GM19025 (cell line): ENCODE results near the gene ZDHHC11B.
"Not testable (repeated sequence)": the region's sequence is repeated elsewhere in the genome, so short reads cannot be mapped to it uniquely, and the experiment has no call there.

ENCODE experiments used
- ATAC-seq: cut with Tn5 transposase; IDR thresholded peaks from one replicate; pipeline ENCODE4 v1.9.1; 2021; ENCODE audit warnings: mild to moderate bottlenecking, low read depth, moderate library complexity; ENCODE audit not compliant: unreplicated experiment

The ZDHHC11B gene

DNA sequence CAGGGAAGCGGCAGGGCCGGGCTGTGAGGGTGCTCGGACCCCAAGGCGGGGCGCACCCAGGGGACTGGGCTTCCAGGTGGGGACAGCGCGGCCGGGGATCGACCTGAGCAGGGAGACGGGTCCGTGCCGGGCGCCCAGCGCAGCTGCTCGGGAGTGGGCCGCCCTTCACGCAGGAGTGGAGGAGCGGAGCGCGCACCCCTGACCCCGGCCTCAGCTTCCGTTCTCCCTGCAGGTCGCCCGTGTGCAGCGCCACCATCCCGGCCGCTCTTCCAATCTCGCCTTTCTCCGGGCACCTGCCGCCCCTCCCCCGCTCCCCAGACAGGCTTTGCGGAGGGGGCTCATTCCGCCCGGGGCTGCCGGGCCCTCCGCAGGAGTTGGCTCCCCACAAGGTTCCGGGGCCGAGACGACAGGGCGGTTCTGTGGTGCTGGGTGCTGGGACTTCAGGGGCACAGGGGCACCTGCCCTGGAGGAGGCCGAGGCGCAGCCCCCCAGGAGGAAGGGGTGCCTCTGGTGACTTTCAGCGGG lies 714 bp upstream of the ZDHHC11B start:
- not testable (repeated sequence) for ATAC-seq

DNA sequence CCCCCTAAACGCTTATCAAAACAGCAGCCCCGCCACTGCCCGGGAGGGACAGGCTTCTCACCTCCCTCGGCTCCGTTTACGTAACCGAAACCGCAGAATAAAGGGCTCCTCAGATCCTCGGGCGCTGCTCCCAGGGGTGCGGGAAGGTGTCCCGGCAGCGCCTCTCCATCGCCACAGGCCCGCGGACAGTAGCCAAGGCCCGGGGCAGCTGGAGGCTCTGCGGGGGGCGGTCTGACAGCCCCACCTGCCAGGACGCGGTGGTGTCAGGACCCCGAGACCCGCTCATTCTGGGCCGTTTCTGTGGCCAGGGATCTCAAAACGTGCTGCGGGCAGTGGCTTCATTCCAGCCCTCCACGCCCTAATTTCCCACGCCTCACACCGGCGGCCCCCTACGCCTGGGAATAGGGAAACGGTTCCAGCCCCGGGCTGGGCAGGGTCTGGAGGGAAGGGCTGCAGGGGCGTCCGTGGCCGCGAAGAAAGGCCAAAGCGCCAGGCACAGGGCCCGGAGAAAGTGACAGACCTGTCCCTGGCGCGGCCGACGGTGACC lies 575 bp downstream of the ZDHHC11B start:
- not testable (repeated sequence) for ATAC-seq

DNA sequence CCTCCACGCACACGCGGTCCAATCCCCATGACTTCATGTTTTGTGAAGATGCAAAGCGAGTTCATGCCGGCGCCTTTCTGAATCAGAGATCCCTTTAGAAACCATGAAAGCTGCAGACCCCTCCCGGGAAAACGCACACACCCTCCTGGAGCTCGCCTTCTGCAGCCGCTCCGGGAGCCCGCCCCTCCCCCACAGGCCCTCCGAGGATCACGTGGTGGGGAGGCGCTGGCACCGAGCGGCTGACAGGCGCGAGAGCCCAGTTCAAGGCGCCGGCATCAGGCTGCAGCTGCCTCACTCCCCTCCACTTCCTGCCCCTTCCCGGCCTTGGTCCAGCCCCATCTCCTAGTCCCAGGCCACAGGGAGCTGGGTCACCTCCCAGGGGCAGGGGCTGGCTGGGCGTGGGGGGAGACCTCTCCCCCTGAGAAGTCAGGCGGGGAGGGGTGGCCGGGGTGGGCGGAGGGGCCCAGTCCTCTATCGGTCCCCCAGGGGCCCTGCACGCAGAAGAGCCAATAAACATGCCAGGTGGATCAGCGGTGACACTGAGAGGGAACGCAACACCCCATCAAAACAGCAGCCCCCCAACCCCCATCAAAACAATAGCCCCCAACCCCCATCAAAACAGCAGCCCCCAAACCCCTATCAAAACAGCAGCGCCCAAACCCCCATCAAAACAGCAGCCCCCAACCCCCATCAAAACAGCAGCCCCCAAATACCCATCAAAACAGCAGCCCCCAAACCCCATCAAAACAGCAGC lies 1.3 kb downstream of the ZDHHC11B start:
- ATAC-seq: not testable (repeated sequence)

DNA sequence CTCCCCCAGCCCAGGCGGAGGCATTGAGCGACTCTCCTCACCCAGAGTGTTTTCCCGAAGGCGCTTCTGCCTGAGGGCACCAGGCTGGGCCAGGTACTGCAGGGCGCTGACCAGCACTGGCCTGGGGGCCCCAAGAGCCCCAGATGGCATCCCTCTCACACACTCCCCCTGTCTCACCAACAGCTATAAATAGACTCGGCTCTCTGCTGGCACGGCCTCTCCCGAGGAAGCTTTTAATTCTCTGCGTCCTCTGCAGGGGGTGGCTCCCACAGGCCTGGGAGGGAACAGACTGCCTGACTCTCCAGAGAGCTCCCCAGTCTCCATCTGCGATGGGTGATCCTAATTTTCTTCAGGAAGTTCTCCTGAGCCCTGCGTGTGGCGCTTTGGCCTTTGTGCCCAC lies 2.2 kb downstream of the ZDHHC11B start:
- not testable (repeated sequence) for ATAC-seq

DNA sequence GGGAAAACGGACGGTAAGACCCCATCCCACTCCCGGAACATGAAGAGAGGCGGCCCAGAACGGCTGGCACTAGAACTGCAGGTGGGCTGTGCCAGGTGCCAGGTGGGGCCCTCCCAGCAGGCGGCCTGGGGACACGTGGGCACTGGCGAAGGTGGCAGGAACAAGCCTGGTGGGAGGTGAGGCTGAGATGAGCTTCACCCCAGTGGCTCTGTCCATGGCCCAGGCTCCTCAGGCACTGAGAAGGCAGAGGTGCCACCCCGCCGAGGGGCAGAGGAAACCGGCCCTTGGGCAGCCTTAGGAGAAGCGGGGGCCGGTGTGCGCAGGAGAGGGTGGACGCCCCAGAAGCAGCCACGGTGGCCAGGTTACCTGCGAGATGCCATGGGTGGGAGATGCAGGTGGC lies 4.0 kb downstream of the ZDHHC11B start:
- not testable (repeated sequence) for ATAC-seq

DNA sequence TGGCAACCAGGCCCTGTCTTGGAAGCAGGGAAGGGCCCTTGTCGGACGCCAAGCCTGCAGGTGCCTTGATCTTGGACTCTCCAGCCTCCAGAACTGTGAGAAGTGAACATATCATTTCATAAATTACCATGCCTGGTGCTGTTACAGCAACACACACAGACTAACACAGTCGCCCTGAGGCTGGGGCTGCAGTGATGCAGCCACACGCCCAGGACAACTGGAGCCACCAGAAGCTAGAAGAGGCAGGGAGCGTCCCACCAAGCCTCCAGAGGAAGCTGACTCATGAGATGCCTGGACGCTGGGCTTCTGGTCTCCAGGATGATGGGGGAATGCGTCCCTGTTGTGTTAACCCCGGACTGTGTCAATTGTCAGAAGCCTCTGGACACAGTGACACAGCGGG lies 5.6 kb downstream of the ZDHHC11B start:
- not testable (repeated sequence) for ATAC-seq

DNA sequence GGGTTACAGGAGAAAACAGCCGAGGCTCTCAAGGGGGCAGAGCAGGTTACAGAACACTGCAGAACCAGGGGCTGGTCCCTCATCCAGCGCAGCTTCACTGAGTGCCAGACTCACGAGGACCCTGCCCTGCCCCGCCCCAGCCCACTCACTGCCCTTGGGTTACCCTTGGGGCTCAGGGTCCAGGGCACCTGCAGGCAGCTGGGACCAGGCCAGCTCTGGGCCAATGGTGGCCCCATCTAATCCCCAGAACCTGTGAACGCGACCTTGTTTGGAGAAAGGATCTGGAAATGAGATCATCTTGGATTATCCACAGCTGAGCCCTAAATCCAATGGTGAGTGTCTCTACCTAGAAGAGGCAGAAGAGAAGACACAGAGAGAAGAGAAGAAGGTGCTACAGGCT lies 6.1 kb downstream of the ZDHHC11B start:
- ATAC-seq: not testable (repeated sequence)

DNA sequence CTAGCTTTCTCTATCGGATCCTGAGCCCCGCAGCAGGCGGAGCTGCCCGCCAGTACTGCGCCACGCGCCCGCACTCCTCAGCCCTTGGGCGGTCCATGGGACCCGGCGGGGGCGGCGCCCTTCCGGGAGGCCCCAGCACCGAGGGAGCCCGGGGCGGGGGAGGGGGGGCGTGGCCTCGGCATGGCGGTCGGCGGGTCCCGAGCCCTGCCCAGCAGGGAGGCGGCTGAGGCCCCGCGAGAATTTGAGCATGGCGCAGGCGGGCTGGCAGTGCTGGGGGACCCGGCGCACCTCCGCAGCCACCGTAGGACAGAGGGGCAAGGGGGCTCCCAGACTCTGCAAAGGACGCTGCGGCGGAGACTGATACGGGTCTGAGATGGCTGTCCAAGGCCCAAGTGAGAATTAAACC lies 6.8 kb downstream of the ZDHHC11B start:
- no peak for ATAC-seq

DNA sequence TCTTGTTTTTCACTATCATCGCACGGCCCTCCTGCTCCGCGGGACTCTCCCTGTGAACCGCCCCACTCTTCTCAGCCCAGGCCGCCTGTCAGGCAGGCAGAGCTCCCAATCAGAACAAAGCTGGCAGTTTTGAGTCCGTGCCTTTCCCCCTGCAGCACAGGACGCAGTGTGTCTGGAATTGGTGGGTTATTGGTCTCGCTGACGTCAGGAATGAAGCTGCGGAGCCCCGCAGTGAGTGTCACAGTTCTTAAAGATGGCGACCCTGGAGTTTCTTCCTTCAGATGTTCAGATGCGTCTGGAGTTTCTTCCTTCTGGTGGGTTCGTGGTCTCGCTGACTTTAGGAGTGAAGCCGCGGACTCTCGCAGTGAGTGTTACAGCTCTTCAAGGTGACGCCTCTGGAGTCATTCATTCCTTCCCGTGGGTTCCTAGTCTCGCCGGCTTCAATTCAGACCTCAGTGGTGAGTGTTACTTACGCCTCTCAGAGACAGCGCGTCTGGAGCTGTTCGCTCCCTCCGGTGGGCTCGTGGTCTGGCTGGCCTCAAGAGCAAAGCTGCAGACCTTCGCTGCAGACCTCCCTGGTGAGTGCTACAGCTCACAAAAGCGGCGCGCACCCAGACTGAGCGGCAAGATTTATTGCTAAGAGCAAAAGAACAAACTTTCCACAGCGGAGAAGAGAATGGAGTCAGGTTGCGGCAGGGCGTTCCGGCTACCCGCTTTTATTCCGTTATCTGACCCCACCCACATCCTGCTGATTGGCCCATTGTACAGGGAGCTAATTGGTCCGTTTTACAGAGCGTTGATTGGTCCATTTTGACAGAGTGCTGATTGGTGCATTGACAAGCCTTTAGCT lies 7.4 kb downstream of the ZDHHC11B start:
- no peak for ATAC-seq

DNA sequence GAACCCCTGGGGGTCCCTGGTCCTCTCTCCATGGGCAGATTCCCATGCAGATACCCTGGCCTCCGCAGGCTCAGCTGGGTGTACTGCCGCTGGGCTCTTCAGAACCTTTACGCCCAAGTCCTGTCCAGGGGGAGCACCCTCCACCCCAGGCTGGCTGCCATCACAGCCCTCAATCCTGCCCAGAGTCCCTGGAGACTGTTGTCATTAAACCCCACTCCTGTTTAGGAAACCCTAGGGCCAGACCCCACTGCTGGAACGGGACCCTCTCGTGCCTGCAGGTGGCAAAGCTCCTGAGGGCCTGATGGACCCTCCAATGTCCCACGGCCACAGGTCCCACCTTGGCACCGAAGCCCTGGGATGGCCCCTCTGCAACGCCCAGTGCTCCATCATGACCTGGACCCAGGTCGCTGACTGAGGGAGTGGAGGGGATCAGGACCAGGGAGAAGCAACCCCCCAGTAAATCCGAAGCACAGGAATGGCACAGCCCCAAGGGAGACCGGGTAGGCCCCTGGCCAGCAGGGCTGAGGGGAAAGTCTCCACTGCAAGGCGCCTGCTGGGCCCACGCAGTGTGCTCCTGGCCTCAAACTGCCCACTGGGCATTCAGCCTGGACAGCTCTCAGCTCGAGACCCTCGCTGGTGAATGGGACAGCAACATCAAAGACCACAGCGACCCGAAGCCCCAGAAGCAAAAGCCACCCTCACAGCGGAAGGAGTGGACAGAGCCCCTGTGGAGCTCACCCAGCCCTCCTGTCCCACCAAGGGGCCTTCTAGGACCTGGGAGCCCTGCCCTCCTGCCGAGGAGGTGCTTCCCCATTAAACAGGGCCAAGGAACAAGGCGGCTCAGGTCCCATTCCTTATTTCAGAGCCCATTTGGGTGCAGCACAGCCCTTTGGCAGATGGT lies 8.3 kb downstream of the ZDHHC11B start:
- no peak for ATAC-seq

DNA sequence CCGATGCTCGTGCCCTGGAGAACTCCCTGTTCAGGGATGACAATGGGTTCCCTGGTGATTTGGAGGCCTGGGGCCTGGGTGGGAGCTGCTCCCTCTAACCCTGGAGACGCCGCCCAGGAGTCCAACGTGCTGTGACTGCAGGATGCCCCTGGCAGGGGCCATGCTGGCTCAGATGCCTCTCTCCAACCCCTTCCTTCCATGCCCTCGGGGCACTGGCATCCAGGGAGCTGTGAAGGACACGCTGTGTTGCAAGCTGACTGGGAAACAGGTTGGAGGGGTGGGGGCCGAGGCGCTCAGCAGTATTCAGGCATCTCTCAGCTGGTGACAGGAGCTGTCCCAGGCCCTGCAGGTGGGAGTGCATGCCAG lies 9.0 kb downstream of the ZDHHC11B start:
- ATAC-seq: not testable (repeated sequence)

DNA sequence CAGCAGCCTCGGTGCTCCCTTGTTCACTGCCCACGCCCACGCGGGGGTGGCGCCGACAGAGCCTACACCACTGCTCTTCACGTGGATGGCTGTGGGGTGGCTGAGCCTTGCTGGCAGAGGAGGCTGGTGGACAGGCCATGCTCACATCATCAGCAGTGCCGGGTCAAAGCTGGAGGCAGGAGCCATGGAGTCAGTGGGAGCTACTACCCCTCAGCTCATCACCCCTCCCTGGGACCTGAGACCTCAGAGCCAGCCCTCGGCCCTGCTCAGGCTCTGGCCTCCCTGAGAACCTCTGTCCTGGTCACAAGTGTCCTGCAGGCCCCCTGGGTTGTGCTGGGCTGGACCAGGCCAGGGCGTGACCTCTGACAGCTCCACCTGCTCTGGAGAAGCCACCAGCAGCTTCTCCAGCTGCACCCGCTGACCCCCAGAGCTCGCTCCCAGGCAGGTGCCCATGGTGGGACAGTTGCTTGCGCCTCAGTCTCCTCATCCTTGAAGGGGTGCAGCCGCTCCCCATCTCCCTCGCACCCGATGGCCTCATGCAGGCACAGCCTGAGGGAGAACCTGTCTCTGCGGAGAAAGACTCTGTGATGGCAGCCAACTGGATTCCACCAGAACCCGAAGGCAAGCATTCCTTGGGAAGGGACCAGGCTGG lies 9.5 kb downstream of the ZDHHC11B start:
- not testable (repeated sequence) for ATAC-seq

DNA sequence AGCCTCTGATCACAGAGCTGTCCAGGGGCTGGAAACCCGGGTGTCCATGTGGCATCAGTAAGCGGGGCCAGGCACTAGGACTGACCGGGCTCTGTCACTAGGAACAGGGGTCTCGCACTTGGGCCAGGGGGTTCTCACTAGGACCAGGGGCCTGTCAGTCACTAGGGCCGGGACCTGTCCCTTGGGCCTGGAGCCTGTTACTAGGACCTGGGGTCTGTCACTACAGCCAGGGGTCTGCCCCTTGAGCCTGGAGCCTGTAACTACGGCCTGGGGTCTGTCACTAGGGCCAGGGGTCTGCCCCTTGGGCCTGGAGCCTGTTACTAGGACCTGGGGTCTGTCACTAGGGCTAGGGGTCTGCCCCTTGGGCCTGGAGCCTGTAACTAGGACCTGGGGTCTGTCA lies 10.2 kb downstream of the ZDHHC11B start:
- ATAC-seq: not testable (repeated sequence)

DNA sequence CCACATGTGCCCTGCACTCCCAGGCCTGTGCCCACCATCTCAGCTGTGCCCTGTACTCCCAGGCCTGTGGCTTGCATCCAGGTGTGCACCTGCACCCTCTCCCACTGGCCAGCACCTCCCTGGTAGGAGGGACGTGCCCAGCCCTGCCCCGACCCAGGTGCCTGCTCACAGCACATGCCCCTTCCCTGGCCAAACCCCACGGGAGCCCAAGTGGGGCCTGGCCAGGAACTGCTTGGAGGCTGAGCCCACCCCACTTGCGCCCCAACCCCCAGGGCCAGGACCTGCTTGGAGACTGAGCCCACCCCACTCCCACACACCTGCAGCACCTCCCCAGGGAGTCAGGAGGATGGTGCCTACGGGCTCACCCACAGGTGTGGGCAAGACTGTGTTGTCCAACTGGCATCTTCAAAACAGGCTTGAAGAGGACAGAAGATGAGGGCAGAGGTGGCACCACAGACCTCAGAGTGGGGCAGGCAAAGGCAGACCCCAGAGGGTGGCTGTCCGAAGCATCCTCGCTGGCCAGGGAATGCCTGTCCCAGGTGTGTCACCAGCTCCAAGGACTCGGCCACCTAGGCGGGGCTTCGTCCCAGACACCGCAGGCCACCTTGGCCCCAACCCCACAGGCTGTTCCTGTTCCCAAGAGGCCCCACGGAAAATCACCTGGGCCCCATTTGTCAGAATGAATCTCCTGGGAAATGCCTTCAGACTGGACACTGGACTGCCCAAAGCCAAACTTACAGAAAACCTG lies 10.8 kb downstream of the ZDHHC11B start:
- no peak for ATAC-seq

DNA sequence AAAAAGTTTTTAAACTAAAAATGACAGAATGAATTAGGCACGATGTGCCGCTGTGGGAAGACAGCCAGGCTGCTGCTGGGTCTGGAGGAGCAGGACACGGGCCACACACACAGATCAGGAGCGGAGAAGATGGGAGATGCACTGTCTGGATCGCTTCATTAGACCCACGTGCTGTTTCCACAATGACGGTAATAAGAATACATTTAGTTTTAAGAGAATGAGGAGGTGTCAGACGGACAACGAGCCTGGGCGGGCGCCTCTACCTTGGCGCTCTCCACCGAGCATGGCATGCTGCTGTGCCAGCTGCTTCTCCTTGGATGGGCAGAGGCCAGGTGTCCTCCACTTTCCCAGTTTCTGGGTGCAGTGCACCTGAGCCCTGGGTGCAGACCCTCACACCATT lies 11.6 kb downstream of the ZDHHC11B start:
- ATAC-seq: not testable (repeated sequence)

DNA sequence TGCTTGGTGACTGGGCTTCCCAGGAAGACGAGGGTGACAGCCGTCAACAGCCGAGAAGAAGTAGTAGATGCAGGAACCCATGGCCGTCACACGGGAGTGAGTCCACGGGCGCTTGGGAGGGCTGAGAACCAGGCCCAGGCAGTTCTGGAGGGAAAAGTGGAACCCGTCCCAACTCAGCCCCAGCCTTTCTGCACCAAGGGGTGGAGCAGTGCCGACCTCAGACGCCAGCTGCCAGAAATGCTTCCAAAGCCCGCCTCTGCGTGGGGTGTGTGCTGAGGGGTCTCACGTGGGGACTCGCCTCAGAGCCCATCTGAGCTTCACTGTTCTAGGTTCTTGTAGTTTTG lies 12.0 kb downstream of the ZDHHC11B start:
- not testable (repeated sequence) for ATAC-seq

DNA sequence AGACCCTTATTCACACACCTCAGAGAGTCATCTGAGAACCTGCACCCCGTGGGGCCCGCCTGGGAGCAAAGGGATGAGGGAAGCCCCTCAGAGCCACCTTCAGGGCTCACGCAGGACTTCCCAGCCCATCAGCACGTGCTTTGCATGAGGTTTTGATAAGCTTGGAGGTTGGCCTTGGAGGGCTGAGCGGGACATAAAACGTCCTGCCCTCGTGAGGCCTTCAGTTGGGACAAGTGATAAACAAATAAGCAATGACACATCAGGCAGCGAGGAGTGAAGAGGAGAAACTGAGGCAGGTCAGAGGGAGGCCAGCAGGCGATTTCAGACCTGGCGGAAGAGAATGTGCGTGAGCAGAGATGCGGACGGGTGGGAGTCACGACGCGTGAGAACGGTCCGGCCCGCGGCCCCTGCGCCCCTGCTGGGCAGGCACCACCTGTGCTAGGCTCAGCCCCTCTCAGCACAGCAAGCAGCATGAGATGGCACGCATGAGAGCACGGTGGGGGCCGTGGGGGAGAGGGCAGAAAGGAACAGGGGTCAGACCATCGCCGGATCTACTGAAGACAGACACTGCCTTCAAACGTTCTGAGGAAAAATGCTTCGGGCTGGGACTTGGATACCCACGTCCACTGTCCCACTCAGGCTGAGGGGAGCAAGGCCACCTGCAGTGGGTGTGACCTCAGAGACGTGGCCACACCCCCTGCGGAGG lies 12.5 kb downstream of the ZDHHC11B start:
- ATAC-seq: not testable (repeated sequence)

DNA sequence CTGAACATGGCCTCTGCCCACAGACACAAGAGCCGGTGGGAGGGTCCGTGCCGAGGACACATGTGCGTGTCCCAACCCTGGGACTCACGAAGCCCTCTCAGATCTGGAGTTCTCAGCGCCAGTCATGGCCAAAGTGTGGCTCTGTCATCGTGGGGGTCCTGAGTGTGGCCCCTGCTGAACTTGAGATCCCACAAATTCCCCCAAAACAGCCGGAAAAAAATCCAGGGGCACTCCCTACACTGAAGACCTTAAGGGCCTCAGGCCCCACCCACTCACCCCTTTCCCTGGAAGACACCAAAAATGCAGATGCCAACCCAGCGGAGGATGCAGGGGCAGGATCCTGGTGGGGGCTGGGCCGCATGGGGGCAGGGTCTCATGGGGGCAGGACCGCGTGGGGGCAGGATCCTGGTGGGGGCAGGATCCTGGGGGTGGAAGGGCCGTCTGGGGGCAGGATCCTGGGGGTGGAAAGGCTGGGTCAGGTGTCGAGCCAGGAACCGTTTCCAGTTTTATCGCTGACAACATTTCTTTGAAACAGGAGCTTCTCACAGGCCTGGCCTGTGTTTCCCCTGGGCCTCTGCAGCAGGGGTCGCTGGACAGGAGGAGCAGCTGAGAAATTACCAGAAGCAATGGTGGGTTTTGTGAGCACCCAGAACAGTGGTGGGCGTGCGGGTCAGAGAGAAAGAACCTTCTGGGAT lies 13.3 kb downstream of the ZDHHC11B start:
- not testable (repeated sequence) for ATAC-seq
